OCI-LY3 (cell line): ENCODE measurements around the gene PILRB.

Experiments used
- H2AFZ ChIP-seq: fragments of 200-600, 300-600 bp; shearing (Covaris generic); 2 replicates; pipeline ENCODE4 v1.6.0; 2014; ENCODE audit warnings: antibody characterized with exemption, low read depth, low read length
- H3K27ac ChIP-seq: fragments of 200-600, 300-600 bp; sonication (generic); 2 replicates; pipeline ENCODE4 v1.5.1; 2014; ENCODE audit warnings: mild to moderate bottlenecking, low read length, moderate library complexity, mixed read lengths
- H3K27me3 ChIP-seq: fragments of 200-600, 300-600 bp; sonication (generic); 2 replicates; pipeline ENCODE4 v1.6.1; 2014; ENCODE audit warnings: low read depth, low read length, mixed read lengths
- H3K36me3 ChIP-seq: fragments of 200-600, 300-600 bp; sonication (generic); replicated peaks from 2 replicates; pipeline ENCODE3; 2014; ENCODE audit warnings: low read depth, low read length, mixed read lengths
- H3K4me1 ChIP-seq: fragments of 300-600, 200-600 bp; sonication (generic); 2 replicates; pipeline ENCODE4 v1.6.1; 2014; ENCODE audit warnings: low read length, mixed read lengths
- H3K4me2 ChIP-seq: fragments of 200-600, 300-600 bp; sonication (generic); 2 replicates; pipeline ENCODE4 v1.6.1; 2014; ENCODE audit warnings: low read length, mixed read lengths
- H3K4me3 ChIP-seq: fragments of 300-600, 200-600 bp; sonication (generic); 2 replicates; pipeline ENCODE4 v1.5.1; 2014; ENCODE audit warnings: antibody characterized with exemption, mild to moderate bottlenecking, low read length, moderate library complexity
- H3K79me2 ChIP-seq: fragments of 300-600, 200-600 bp; shearing (Covaris generic); 2 replicates; pipeline ENCODE4 v1.6.1; 2014; ENCODE audit warnings: mild to moderate bottlenecking, low read length, mixed read lengths
- H3K9ac ChIP-seq: fragments of 300-600, 200-600 bp; shearing (Covaris generic); 2 replicates; pipeline ENCODE4 v1.6.0; 2014; ENCODE audit warnings: mild to moderate bottlenecking, low read length, moderate library complexity
- H3K9me3 ChIP-seq: fragments of 200-600, 300-600 bp; shearing (Covaris generic); 2 replicates; pipeline ENCODE4 v1.6.1; 2014; ENCODE audit warnings: low read length, mixed read lengths; ENCODE audit not compliant: insufficient read depth
- H4K20me1 ChIP-seq: fragments of 200-600, 300-600 bp; sonication (generic); 2 replicates; pipeline ENCODE4 v1.6.1; 2016; ENCODE audit warnings: low read length, mixed read lengths; ENCODE audit not compliant: insufficient read depth
- CTCF ChIP-seq: fragments of 200-600, 300-600 bp; sonication (generic); IDR thresholded peaks from 2 replicates; pipeline ENCODE4 v1.5.1; 2014; ENCODE audit warnings: antibody characterized with exemption, low read length, low read depth
- EZH2phosphoT487 ChIP-seq: fragments of 200-600 bp; shearing (Covaris generic); IDR thresholded peaks from 2 replicates; pipeline ENCODE4 v1.6.1; 2018; ENCODE audit warnings: antibody characterized with exemption, mixed run types, low read depth

The PILRB gene

GRCh38 chr7:100393233-100393905 lies 35.5 kb downstream of the PILRB start:
- H3K27me3 ChIP-seq = peaks cover 50% of the 10 kb centered on the region
- peaks cover 60% of the 10 kb centered on the region for H3K4me1 ChIP-seq
- H4K20me1 ChIP-seq = no peaks in the 10 kb centered on the region
- no peak overlapping the region for H3K27ac ChIP-seq
- peak overlapping the region; percentile 43 for H3K4me2 ChIP-seq
- no peak overlapping the region for H3K9ac ChIP-seq
- no peak overlapping the region; the same call in 1 of the 2 replicates for H3K4me3 ChIP-seq
- H3K9me3 ChIP-seq = 0 out of 2 replicates have a peak, but pooled peaks cover 3% of the 10 kb centered on the region
- H3K36me3 ChIP-seq = no peaks in the 10 kb centered on the region
- TF ChIP-seq EZH2phosphoT487 (no peak), CTCF (no peak)
- no peaks in the 10 kb centered on the region for H3K79me2 ChIP-seq
- H2AFZ ChIP-seq = no peak overlapping the region

GRCh38 chr7:100394077-100394476 lies 36.2 kb downstream of the PILRB start:
- Histone ChIP-seq H3K36me3 (no peaks in the 10 kb centered on the region), H4K20me1 (no peaks in the 10 kb centered on the region), H3K9me3 (0 out of 2 replicates have a peak, but pooled peaks cover 3% of the 10 kb centered on the region), H3K4me3 (no peak overlapping the region), H3K9ac (no peak overlapping the region), H3K27me3 (peaks cover 52% of the 10 kb centered on the region), H3K4me1 (peaks cover 60% of the 10 kb centered on the region), H3K79me2 (no peaks in the 10 kb centered on the region), H3K4me2 (peak overlapping the region; percentile 43), H3K27ac (no peak overlapping the region), H2AFZ (no peak overlapping the region)
- no peak for TF ChIP-seq EZH2phosphoT487
- TF ChIP-seq CTCF = no peak

- no peaks in the 10 kb centered on the region for H3K79me2 ChIP-seq
- no peak overlapping the region for H2AFZ ChIP-seq
- H3K9me3 ChIP-seq = 0 out of 2 replicates have a peak, but pooled peaks cover 3% of the 10 kb centered on the region
- H3K4me2 ChIP-seq = peak overlapping the region; percentile 93
- TF ChIP-seq EZH2phosphoT487 (peak; percentile 74; the same call in 1 of the 2 replicates), CTCF (no peak)
- peaks cover 66% of the 10 kb centered on the region for H3K4me1 ChIP-seq
- H3K27me3 ChIP-seq = peaks cover 52% of the 10 kb centered on the region
- H4K20me1 ChIP-seq = no peaks in the 10 kb centered on the region
- H3K27ac ChIP-seq = peak overlapping the region; percentile 92
- H3K4me3 ChIP-seq = peak overlapping the region; percentile 70
- H3K36me3 ChIP-seq = no peaks in the 10 kb centered on the region
- H3K9ac ChIP-seq = peak overlapping the region; percentile 59; the same call in 1 of the 2 replicates
These were observed 38.6 kb downstream of the PILRB start for GRCh38 chr7:100396421-100396982.

DNA sequence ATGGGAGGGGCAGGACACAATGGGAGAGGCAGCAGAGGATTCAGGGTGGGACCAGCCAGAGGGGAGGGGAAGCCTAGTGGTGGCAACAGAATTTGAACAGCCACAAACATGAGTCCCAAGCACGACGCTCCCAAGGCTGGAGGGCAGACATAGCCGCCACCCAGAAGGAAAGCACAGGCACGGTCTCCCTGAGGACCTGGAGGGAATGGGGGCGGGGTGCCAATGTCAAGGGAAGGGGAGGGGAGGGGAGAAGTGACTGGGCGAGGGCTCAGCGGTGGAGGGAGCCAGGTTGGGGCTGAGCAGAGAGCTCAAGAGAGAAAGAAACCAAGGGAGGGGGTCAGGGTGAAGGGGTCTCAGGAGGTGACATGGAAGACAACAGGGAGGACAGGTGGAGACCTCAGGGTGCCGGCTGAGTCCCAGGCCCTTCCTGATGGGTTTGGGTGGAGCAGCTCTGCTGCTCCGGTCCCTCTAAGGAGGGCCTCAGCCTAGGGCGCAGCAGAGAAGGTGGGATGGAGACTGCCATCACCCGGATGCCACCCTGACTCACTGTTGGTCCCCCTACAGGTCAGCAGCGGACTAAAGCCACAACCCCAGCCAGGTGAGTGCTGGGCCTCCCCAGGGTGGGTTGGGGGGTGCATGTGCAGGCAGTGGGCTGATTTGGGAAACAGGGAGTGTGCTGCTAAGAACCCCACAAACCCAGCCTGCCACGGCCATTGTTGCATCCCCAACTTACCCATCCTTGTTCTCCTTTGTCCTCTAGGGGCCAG lies 39.6 kb downstream of the PILRB start:
- peaks cover 55% of the 10 kb centered on the region for H3K27me3 ChIP-seq
- peak overlapping the region; percentile 92 for H3K27ac ChIP-seq
- peaks cover 65% of the 10 kb centered on the region for H3K4me1 ChIP-seq
- no peak overlapping the region for H2AFZ ChIP-seq
- H3K9me3 ChIP-seq = 0 out of 2 replicates have a peak, but pooled peaks cover 3% of the 10 kb centered on the region
- H3K4me3 ChIP-seq = peak overlapping the region; percentile 70
- TF ChIP-seq CTCF = 0 out of 2 replicates have a peak, but pooled peaks have one; percentile 19
- TF ChIP-seq EZH2phosphoT487 = no peak
- H3K4me2 ChIP-seq = peak overlapping the region; percentile 93
- peak overlapping the region; percentile 59; the same call in 1 of the 2 replicates for H3K9ac ChIP-seq
- no peaks in the 10 kb centered on the region for H4K20me1 ChIP-seq
- no peaks in the 10 kb centered on the region for H3K79me2 ChIP-seq
- H3K36me3 ChIP-seq = no peaks in the 10 kb centered on the region
